Right cardiac atrium (tissue), 5 donors: ENCODE measurements around the gene CAMKK2. TPM values are rescaled to one million over a fixed set of nuclear protein-coding genes. Genes with fewer than 3 reads are reported as not detected.
"Not testable (repeated sequence)": the region's sequence is repeated elsewhere in the genome, so short reads cannot be mapped to it uniquely, and the experiment has no call there.

Source experiments
- ATAC-seq, 2 donors: fragments of 200-7000 bp; cut with Tn5 transposase; one replicate each; pipeline versions ENCODE4 v1.8.0 to v1.9.1; 2020; ENCODE audit warnings: moderate library complexity in 2 of 2, mild to moderate bottlenecking in 1 of 2
- DNase-seq, 3 donors: peaks; one replicate each; pipeline ENCODE4 v3.0.0-alpha.2; 2020
- H3K27ac ChIP-seq: one replicate; pipeline ENCODE4 v1.5.1; 2013; ENCODE audit warnings: mild to moderate bottlenecking, low read length, control low read depth, moderate library complexity
- H3K27me3 ChIP-seq: one replicate; pipeline ENCODE4 v1.6.1; 2013; ENCODE audit not compliant: control insufficient read depth, insufficient read depth
- H3K4me1 ChIP-seq: one replicate; pipeline ENCODE4 v1.6.1; 2013; ENCODE audit warnings: low read length; ENCODE audit not compliant: control insufficient read depth, insufficient read depth
- H3K4me3 ChIP-seq: one replicate; pipeline ENCODE4 v1.5.1; 2013; ENCODE audit warnings: low read length, control low read depth
- H3K9me3 ChIP-seq: one replicate; pipeline ENCODE4 v1.6.1; 2013; ENCODE audit warnings: low read length; ENCODE audit not compliant: control insufficient read depth
- WGBS: extraction: QIAGEN DNeasy Blood & Tissue Kit; methylation state at CpG from one replicate; pipeline ENCODE4 v1.1.7; 2013; 5-methylcytosine and 5-hydroxymethylcytosine counted together
- intact Hi-C, 4 donors: fragments of 100-400 bp; cut with DNase I; formaldehyde crosslinking; loops; one replicate each; pipeline versions ENCODE4 v1.11.0 to v1.14.0; 2022 to 2023
- polyA plus RNA-seq: library from polyadenylated mRNA; stranded (reverse); fragments of 200-250 nt; gene quantifications from one replicate; pipeline ENCODE4 v1.2.3, GENCODE V29; 2013
- total RNA-seq, 4 donors: library from RNA; stranded (reverse); fragmentation: NEBNext Ultra II Directional; extraction: Animal tissue kit (Norgen Biotek cat#: 25700); gene quantifications; one replicate each; pipeline ENCODE4 v1.2.1, GENCODE V29; 2021
- donor health status: healthy with polysubstance abuse.
- donor health status: DM: no; HTN: yes; CAD: no.
- donor health status: DM: no; HTN: no; CAD: no.
- donor health status: DM: no; HTN: yes; CAD: no; lungs with severe emphysema.
- donor health status: DM: yes; HTN: yes; CAD: no.

Gene CAMKK2
- total and polyA plus RNA-seq, 5 donors, result 11.3 to 22.1 (median 19.7) TPM

DNA sequence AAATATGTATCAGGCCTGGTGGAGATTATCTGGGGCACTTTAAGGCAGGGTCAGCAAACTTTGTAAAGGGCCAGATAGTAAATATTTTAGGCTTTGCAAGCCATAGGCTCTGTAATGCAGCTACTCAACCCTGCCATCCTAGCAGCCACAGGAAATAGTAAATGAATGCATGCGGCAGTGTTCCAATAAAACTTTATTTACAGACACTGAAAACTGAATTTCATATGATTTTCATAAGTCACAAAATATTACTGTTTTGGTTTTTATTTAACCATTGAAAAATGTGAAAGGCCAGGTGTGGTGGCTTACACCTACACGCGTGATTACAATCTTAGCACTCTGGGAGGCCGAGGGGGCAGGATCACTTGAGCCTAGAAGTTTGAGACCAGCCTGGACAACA is 3.2 kb upstream of the CAMKK2 start:
- peaks cover 2% of the 10 kb centered on the region for H3K4me1 ChIP-seq
- no peak for ATAC-seq
- WGBS, result 93% methylated on average over 4 of the region's 4 CpGs
- H3K27ac ChIP-seq, result no peak overlapping the region
- DNase-seq, result peak in 1 of 3 donors; percentile 21
- no peaks in the 10 kb centered on the region for H3K27me3 ChIP-seq
- no peaks in the 10 kb centered on the region for H3K9me3 ChIP-seq
- intact Hi-C loops, result no loop called here
- no peak overlapping the region for H3K4me3 ChIP-seq

DNA sequence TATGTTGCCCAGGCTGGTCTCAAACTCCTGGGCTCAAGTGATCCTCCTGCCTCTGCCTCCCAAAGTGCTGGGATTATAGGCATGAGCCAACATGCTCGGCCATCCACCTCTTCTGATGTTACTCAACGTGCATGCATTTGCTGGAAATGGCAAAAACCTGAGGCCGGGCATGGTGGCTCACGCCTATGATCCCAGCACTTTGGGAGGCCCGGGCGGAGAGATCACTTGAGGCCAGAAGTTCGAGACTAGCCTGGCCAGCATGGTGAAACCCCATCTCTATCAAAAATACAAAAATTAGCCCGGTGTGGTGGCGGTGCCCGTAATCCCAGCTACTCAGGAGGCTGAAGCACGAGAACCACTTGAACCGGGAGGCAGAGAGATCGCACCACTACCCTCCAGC is 1.9 kb upstream of the CAMKK2 start:
- H3K4me3 ChIP-seq, intact Hi-C loops, H3K27me3 ChIP-seq, H3K4me1 ChIP-seq, DNase-seq, ATAC-seq, H3K9me3 ChIP-seq, H3K27ac ChIP-seq: not testable (repeated sequence)
- 97% methylated on average over 13 of the region's 13 CpGs for WGBS

DNA sequence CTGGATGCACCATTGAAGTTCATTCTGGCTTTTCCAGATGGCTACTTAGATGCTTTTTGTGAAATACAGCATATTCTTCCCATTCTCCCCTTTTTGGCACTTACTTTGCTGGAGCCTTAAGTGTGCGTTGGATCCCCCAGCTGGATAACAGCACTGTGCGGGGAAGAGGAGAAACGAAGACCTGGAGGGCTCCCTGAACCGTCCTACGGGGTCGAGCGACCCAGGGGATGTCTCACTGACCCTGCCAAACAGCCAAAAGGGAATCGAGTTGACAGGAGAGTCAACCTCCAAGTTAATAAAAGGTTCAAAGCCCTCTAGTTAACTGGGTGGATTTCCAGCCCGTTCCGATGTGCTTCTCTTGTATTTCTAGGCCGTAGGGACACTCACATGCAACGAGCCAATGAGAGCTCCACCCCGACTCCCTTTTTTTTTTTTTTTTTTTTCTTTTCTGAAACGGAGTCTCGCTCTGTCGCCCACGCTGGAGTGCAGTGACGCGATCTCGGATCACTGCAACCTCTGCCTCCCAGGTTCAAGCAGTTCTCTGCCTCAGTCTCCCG is 1.0 kb upstream of the CAMKK2 start:
- no peaks in the 10 kb centered on the region for H3K27me3 ChIP-seq
- peaks cover 2% of the 10 kb centered on the region for H3K4me1 ChIP-seq
- no peaks in the 10 kb centered on the region for H3K9me3 ChIP-seq
- ATAC-seq (peak; percentile 8 to 43), DNase-seq (peak in 2 of 3 donors; percentile 41 to 67)
- H3K4me3 ChIP-seq, result peak overlapping the region; percentile 98
- peak overlapping the region; percentile 14 for H3K27ac ChIP-seq
- 3% methylated on average over 21 of the region's 21 CpGs for WGBS
- intact Hi-C loops, result no loop called here

- WGBS, result 1% methylated on average over 55 of the region's 55 CpGs
- intact Hi-C loops, result no loop called here
- Histone ChIP-seq H3K27ac (peak overlapping the region; percentile 68), H3K27me3 (no peaks in the 10 kb centered on the region), H3K9me3 (no peaks in the 10 kb centered on the region), H3K4me3 (peak overlapping the region; percentile 98), H3K4me1 (peaks cover 2% of the 10 kb centered on the region)
- peak; percentile 51 to 80 (median 77) for DNase-seq
- peak; percentile 50 to 57 for ATAC-seq
Observed at GRCh38 chr12:121295746-121296617, 527 bp downstream of the CAMKK2 start.

GRCh38 chr12:121295116-121295745 is 1.3 kb downstream of the CAMKK2 start:
- H3K9me3 ChIP-seq, result no peaks in the 10 kb centered on the region
- H3K27me3 ChIP-seq, result no peaks in the 10 kb centered on the region
- ATAC-seq (no peak), DNase-seq (no peak)
- WGBS, result 37% methylated on average over 7 of the region's 7 CpGs
- no peak overlapping the region for H3K27ac ChIP-seq
- intact Hi-C loops, result no loop called here
- H3K4me1 ChIP-seq, result peaks cover 2% of the 10 kb centered on the region
- peak overlapping the region; percentile 98 for H3K4me3 ChIP-seq

GRCh38 chr12:121294151-121294889 is 2.2 kb downstream of the CAMKK2 start:
- Histone ChIP-seq H3K27me3 (no peaks in the 10 kb centered on the region), H3K4me3 (no peak overlapping the region), H3K27ac (no peak overlapping the region), H3K4me1 (peaks cover 4% of the 10 kb centered on the region), H3K9me3 (no peaks in the 10 kb centered on the region)
- DNase-seq (peak in 1 of 3 donors; percentile 42), ATAC-seq (no peak)
- intact Hi-C loops, result no loop called here
- WGBS, result 78% methylated on average over 9 of the region's 10 CpGs

- ATAC-seq (no peak), DNase-seq (peak in 1 of 3 donors; percentile 29)
- Histone ChIP-seq H3K27ac (no peak overlapping the region), H3K4me1 (peaks cover 4% of the 10 kb centered on the region), H3K9me3 (no peaks in the 10 kb centered on the region), H3K27me3 (no peaks in the 10 kb centered on the region), H3K4me3 (no peak overlapping the region)
- WGBS, result 84% methylated on average over 4 of the region's 4 CpGs
- intact Hi-C loops, result no loop called here
Observed at GRCh38 chr12:121293603-121294002, 2.9 kb downstream of the CAMKK2 start.

DNA sequence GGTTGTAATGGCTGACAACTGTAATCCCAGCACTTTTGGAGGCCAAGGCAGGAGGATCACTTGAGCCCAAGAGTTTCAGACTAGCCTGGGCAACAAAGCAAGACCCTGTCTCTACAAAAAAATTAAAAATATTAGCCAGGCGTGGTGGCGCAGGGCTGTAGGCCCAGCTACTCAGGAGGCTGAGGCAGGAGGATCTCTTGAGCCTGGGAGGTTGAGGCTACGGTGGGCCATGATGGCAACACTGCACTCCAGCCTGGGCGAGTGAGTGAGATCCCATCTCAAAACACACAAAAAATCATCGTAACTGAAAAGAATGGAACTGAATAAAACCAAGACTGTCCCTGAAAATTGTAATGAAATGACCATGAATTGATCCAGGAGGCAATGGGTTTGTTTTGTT is 6.1 kb downstream of the CAMKK2 start:
- DNase-seq (peak in 1 of 3 donors; percentile 18), ATAC-seq (no peak)
- Histone ChIP-seq H3K4me1 (peaks cover 3% of the 10 kb centered on the region), H3K27ac (no peak overlapping the region), H3K27me3 (no peaks in the 10 kb centered on the region), H3K4me3 (no peak overlapping the region), H3K9me3 (no peaks in the 10 kb centered on the region)
- WGBS, result 97% methylated on average over 5 of the region's 5 CpGs
- intact Hi-C loops, result no loop called here

DNA sequence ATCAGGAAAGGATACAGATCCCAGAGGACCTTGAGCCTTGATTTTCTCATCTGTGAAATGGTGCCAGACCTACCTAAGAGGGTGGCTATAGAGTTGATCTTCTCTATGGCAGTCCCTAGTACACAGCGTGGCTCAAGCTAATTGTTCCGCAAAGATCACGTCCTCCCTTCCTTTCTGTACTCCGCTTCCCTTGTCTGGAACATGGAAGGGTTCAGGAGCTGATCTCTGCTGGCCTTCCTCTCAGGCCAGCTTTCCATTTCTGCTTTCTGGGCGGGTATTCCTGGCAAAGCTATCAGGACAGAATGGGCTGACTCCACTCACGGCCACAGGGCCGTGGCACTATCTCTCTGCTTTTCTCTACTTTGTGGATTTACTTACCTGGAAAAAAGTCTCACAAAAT is 6.5 kb downstream of the CAMKK2 start:
- Histone ChIP-seq H3K4me1 (peaks cover 3% of the 10 kb centered on the region), H3K27ac (peak overlapping the region; percentile 6), H3K9me3 (no peaks in the 10 kb centered on the region), H3K4me3 (no peak overlapping the region), H3K27me3 (no peaks in the 10 kb centered on the region)
- DNase-seq (peak in 1 of 3 donors; percentile 9), ATAC-seq (peak; percentile 30 to 71)
- intact Hi-C loops, result no loop called here
- WGBS, result 66% methylated on average over 7 of the region's 7 CpGs

- ATAC-seq (peak; percentile 62 to 69), DNase-seq (peak; percentile 68 to 82 (median 78))
- no peaks in the 10 kb centered on the region for H3K27me3 ChIP-seq
- H3K27ac ChIP-seq, result no peak overlapping the region
- WGBS, result 26% methylated on average over 9 of the region's 9 CpGs
- no peaks in the 10 kb centered on the region for H3K9me3 ChIP-seq
- peaks cover 3% of the 10 kb centered on the region for H3K4me1 ChIP-seq
- intact Hi-C loops, result no loop called here
- H3K4me3 ChIP-seq, result no peak overlapping the region
Observed at GRCh38 chr12:121288986-121289385, 7.5 kb downstream of the CAMKK2 start.
